ENCODE data around the gene MS4A14. TPM values are rescaled to one million over a fixed set of nuclear protein-coding genes. Genes with fewer than 3 reads are reported as not detected.

Gene MS4A14
- polyA plus RNA-seq (2011; rRNA removed): not detected in 2 replicates
- not detected in 2 replicates for polyA plus RNA-seq (2012; cell fraction: cytosol; rRNA removed)
- polyA plus RNA-seq (2012; cell fraction: nucleus; rRNA removed): not detected in 2 replicates
- polyA plus RNA-seq (2017; fragmentation: RNase III; extraction: RNeasy Plus Mini Kit Qiagen cat#74134 plus additional on column Dnase treatment): not detected in 3 replicates
- not detected in 2 replicates for polyA minus RNA-seq (2011; rRNA and poly(A)+ RNA removed)

- Histone ChIP-seq H3K4me1 (no peaks in the 10 kb centered on the region), H3K4me2 (no peak within 1 kb of the TSS), H3K27ac (no peak within 1 kb of the TSS), H3K4me3 (no peak within 1 kb of the TSS), H3K9me3 (no peaks in the 10 kb centered on the region)
- no peak for FAIRE-seq
- DNase-seq (ENCODE audit: low read depth in 1 of 2, low spot score in 1 of 2): no peak
- TF ChIP-seq GATA3 (IDR thresholded peaks at IDR 0.05; ENCODE audit: borderline replicate concordance) (no peak), POLR2AphosphoS2 (conservative IDR thresholded peaks at IDR 0.05; ENCODE audit: low read length) (no peak), ZNF302 (CRISPR knock-in tag; IDR thresholded peaks at IDR 0.05) (no peak), EHMT2 (IDR thresholded peaks at IDR 0.05; ENCODE audit: low read depth) (no peak), RFX5 (IDR thresholded peaks at IDR 0.05) (no peak), SMC3 (IDR thresholded peaks at IDR 0.05) (no peak), MAFK (IDR thresholded peaks at IDR 0.05; ENCODE audit: partially characterized antibody) (no peak), CHD4 (IDR thresholded peaks at IDR 0.05; ENCODE audit: borderline replicate concordance) (no peak), HOXB5 (CRISPR knock-in tag; IDR thresholded peaks at IDR 0.05) (no peak), SREBF2 (IDR thresholded peaks at IDR 0.05) (no peak), JUN (IDR thresholded peaks at IDR 0.05) (no peak), RNF2 (IDR thresholded peaks at IDR 0.05; ENCODE audit: borderline replicate concordance, low read depth) (no peak), BHLHE40 (IDR thresholded peaks at IDR 0.05; ENCODE audit: low read depth, low read length) (no peak), KDM5A (IDR thresholded peaks at IDR 0.05) (no peak), EHF (CRISPR knock-in tag; IDR thresholded peaks at IDR 0.05) (no peak)
- TF ChIP-seq, protein P1, sequence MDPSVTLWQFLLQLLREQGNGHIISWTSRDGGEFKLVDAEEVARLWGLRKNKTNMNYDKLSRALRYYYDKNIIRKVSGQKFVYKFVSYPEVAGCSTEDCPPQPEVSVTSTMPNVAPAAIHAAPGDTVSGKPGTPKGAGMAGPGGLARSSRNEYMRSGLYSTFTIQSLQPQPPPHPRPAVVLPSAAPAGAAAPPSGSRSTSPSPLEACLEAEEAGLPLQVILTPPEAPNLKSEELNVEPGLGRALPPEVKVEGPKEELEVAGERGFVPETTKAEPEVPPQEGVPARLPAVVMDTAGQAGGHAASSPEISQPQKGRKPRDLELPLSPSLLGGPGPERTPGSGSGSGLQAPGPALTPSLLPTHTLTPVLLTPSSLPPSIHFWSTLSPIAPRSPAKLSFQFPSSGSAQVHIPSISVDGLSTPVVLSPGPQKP (IDR thresholded peaks at IDR 0.05; ENCODE audit: low read depth, low read length): no peak
- TF ChIP-seq, protein P2, sequence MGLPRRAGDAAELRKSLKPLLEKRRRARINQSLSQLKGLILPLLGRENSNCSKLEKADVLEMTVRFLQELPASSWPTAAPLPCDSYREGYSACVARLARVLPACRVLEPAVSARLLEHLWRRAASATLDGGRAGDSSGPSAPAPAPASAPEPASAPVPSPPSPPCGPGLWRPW (IDR thresholded peaks at IDR 0.05): no peak
- ChIA-PET POLR2A (no interaction called here), CTCF (no interaction called here)
- no peak for ATAC-seq
- WGBS (ENCODE audit: missing lambda C conversion rate): 0% methylated on average over 3 of the region's 3 CpGs
Observed at GRCh38 chr11:60396382-60396781, at the start of gene MS4A14. TSS of gene MS4A14 (plus strand) at chr11:60396459. CDS start at chr11:60396579, 120 bp downstream.

DNA sequence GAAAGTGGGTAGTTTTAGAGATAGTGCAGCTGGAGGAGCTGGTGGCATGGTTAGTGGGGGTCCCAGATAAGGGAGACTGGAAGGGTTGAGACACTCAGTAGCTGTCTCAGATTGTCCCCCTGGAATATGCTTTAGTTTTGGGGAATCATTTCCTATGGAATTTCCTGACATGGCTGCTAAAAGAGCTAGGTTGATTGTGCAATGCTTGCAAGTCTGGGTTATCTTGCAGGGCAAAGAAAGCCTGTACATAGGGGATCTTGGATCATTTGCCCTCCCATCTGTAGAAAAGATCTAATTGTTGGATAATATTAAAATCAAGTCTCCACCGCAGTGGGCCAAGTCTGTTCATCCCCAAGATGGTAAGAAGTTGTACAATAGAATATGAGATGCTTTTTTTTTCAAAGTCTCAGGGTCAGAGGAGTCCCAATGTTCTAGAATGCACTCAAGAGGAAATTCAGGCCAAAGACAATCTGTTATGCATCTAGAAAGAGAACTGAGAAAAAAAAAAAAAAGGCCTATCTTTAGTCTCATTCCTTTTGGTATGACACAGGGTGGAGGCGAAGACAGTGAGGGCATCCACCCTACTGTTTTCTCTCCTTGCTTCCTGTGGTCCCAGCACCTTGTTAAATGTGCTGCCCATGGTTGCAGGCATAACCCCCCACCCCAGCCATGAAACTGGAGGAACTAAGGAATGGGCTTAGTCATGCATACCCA lies 49.0 kb upstream of the MS4A14 start:
- DNase-seq (ENCODE audit: low read depth in 1 of 2, low spot score in 1 of 2) (no peak), ATAC-seq (no peak), FAIRE-seq (no peak)
- H3K4me1 ChIP-seq: no peaks in the 10 kb centered on the region
- CTCF ChIA-PET: interaction anchor here (3.0 kb wide), 1 partner anchor 16 kb away, joined by 14 read pairs; no protein-coding TSS in a partner anchor
- no peaks in the 10 kb centered on the region for H3K9me3 ChIP-seq
- TF ChIP-seq HDAC2 (IDR thresholded peaks at IDR 0.05) (no peak), GATA3 (IDR thresholded peaks at IDR 0.05; ENCODE audit: borderline replicate concordance) (no peak), PHF8 (IDR thresholded peaks at IDR 0.05; ENCODE audit: borderline replicate concordance, low read depth) (no peak)
- TF ChIP-seq, protein P3, sequence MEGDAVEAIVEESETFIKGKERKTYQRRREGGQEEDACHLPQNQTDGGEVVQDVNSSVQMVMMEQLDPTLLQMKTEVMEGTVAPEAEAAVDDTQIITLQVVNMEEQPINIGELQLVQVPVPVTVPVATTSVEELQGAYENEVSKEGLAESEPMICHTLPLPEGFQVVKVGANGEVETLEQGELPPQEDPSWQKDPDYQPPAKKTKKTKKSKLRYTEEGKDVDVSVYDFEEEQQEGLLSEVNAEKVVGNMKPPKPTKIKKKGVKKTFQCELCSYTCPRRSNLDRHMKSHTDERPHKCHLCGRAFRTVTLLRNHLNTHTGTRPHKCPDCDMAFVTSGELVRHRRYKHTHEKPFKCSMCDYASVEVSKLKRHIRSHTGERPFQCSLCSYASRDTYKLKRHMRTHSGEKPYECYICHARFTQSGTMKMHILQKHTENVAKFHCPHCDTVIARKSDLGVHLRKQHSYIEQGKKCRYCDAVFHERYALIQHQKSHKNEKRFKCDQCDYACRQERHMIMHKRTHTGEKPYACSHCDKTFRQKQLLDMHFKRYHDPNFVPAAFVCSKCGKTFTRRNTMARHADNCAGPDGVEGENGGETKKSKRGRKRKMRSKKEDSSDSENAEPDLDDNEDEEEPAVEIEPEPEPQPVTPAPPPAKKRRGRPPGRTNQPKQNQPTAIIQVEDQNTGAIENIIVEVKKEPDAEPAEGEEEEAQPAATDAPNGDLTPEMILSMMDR (IDR thresholded peaks at IDR 0.05): no peak
- H3K27ac ChIP-seq: no peak overlapping the region
- no peak overlapping the region for H3K4me2 ChIP-seq
- WGBS (ENCODE audit: missing lambda C conversion rate): 6% methylated on average over 2 of the region's 2 CpGs
- POLR2A ChIA-PET: no interaction called here
- no peak overlapping the region for H3K4me3 ChIP-seq

GRCh38 chr11:60348116-60348515 lies 48.1 kb upstream of the MS4A14 start:
- Histone ChIP-seq H3K4me3 (no peak overlapping the region), H3K4me1 (no peaks in the 10 kb centered on the region), H3K4me2 (no peak overlapping the region), H3K27ac (no peak overlapping the region), H3K9me3 (no peaks in the 10 kb centered on the region)
- ChIA-PET POLR2A (no interaction called here), CTCF (interaction anchor here (1.4 to 3.0 kb wide), 2 partner anchors 15 kb away, joined by 3 to 14 read pairs; no protein-coding TSS in a partner anchor)
- FAIRE-seq: no peak
- WGBS (ENCODE audit: missing lambda C conversion rate): 0% methylated on average over 2 of the region's 2 CpGs
- ATAC-seq: no peak
- DNase-seq (ENCODE audit: low read depth in 1 of 2, low spot score in 1 of 2): no peak
- TF ChIP-seq E2F6 (IDR thresholded peaks at IDR 0.05; ENCODE audit: borderline replicate concordance, low read depth) (no peak), FOXS1 (CRISPR knock-in tag; IDR thresholded peaks at IDR 0.05) (no peak), KDM1A (IDR thresholded peaks at IDR 0.05; ENCODE audit: low read depth) (no peak), CHD4 (IDR thresholded peaks at IDR 0.05; ENCODE audit: borderline replicate concordance) (no peak), NPAS2 (CRISPR knock-in tag; IDR thresholded peaks at IDR 0.05; ENCODE audit: borderline replicate concordance) (no peak), HOXA7 (CRISPR knock-in tag; IDR thresholded peaks at IDR 0.05) (no peak), KDM5A (IDR thresholded peaks at IDR 0.05) (no peak), HOXB13 (CRISPR knock-in tag; IDR thresholded peaks at IDR 0.05; ENCODE audit: low read depth) (no peak), FOSB (CRISPR knock-in tag; IDR thresholded peaks at IDR 0.05) (no peak), HEYL (CRISPR knock-in tag; IDR thresholded peaks at IDR 0.05) (no peak), CHD2 (IDR thresholded peaks at IDR 0.05; ENCODE audit: low read length, partially characterized antibody) (no peak)
- TF ChIP-seq, protein P4, sequence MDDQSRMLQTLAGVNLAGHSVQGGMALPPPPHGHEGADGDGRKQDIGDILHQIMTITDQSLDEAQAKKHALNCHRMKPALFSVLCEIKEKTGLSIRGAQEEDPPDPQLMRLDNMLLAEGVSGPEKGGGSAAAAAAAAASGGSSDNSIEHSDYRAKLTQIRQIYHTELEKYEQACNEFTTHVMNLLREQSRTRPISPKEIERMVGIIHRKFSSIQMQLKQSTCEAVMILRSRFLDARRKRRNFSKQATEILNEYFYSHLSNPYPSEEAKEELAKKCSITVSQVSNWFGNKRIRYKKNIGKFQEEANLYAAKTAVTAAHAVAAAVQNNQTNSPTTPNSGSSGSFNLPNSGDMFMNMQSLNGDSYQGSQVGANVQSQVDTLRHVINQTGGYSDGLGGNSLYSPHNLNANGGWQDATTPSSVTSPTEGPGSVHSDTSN (IDR thresholded peaks at IDR 0.05): no peak

All from A549 (cell line).